ENCODE measurements around the gene TXNL1.

TXNL1 gene

DNA sequence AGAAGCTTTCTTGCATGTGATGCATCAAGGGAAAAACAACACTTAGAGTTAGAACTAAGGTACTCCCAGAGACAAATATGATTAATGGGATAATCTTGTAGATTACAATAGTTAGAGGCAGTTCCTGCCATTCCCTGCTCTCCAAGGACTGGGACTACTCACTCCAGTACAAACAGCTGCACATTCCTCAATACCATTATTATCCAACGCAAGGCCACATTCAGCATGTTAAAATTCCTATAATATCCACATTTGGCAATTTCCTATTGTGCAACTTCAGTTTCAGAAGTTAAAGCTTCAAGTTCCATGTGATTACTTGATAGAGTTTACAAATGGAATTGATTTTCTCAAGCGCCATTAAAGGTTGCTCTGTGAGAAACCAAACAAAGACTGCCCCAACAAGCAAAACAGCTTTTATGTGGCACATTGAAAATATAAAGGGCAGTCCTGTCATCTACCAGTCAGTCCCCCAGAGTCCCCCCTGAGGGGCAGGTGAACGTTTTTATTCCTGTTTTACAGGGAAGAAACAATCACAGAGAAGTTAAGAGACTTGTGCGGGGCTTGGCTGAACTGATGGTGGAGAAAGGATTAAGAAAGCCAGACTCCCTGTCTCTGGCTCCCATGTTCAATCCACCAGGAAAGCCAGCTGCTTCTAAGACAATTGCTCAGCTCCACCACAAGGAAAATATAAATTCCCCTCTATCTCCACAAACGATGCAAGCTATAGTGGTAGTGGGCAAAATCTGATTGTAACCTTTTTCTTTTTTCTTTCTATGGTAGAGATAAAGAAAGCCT, 72.6 kb downstream of the TXNL1 start:
- no peak for DNase-seq

- DNase-seq, result no peak
These were observed 73.3 kb downstream of the TXNL1 start for GRCh38 chr18:56565046-56565445.

DNA sequence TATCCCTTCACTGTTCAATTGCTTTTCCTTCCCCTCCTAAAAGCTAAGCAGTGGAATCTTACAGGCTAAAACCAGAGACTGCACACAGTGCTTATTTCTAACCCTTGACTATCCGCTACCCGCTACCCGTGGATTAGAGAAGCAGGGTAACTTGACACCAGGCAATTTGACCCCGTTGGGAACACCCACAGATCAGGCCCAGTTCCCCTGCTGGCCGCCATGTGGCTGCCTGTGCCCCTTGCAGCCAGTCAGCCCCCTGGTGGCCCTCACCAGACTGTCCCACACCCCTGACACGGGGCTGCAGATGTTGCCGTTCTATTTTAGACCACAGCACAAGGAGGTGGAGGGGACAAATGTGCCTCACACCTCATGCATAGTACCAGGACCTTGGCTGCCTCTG, 74.8 kb downstream of the TXNL1 start:
- DNase-seq, result peak; percentile 3

GRCh38 chr18:56562479-56562878, 75.9 kb downstream of the TXNL1 start:
- no peak for DNase-seq

DNA sequence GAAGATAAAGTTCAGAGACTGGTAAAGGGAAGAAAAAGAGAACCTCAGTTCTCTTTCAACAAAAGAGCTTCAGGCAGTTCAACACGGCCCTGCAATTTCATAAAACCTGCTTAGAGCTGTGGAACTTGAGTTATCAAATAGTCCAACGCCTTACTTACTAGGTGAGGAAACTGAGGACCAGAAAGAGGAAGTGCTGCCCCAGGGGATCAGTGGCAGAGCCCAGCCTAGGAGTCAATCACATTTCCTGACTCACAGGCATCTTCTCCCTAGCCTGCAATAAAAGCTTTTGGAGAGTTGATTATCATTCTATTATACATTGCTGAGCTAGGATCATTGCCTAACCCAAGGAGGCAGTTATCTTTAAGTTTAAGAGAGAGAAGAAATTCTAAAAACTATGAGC, 77.4 kb downstream of the TXNL1 start:
- DNase-seq, result no peak

- no peak for DNase-seq
These were observed 79.3 kb downstream of the TXNL1 start for GRCh38 chr18:56559044-56559443.

DNA sequence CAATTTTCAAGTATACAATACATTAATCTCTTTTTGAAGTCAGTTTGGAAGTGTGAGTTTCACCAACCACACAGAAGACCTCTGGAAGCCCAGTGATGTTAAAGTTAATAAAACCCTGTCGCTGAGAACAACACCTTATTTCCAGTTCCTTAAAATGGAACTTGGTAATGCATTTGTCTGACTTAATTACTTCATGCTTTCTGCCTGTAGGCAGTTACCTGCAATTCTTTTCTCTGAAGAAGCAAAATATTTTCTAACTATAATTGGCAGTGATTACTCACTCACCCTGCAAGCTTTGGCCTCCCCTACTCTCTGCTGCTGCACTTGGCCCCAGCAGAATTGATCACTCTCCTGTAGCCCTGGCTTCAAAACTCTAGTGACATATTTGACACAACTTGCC, 81.5 kb downstream of the TXNL1 start:
- DNase-seq, result no peak

DNA sequence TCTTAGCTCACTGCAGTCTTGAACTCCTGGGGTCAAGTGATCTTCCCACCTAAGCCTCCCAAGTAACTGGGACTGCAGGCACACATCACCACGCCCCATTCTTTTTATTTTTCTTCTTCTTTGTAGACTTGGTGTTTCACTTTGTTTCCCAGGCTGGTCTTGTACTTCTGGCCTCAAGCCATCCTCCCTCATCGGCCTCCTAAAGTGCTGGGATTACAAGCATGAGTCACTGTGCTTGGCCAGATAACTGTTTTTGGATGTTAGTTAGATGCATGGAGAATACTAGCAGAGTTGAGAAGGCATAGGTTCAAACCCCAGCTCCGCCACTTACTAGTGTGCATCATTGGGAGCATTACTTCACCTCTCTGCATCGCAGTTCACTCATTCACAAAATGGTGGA, 88.3 kb downstream of the TXNL1 start:
- no peak for DNase-seq

All from stimulated activated CD4-positive, alpha-beta T cell treated with anti-CD3 and anti-CD28 coated beads, Interleukin-15, amount 100 ng/mL, for 24 hours (primary cell).